SU-DHL-6 (cell line): ENCODE results near the gene LIN28B.

Experiments used
- H2AFZ ChIP-seq: fragments of 200-600 bp; sonication (generic); 2 replicates; pipeline ENCODE4 v1.6.1; 2014; ENCODE audit warnings: low read depth, mild to moderate bottlenecking, moderate library complexity, mixed read lengths, antibody characterized with exemption, low read length; ENCODE audit not compliant: severe bottlenecking
- H3F3A ChIP-seq: fragments of 200-600 bp; shearing (Covaris generic); 2 replicates; pipeline ENCODE4 v1.6.0; 2016; ENCODE audit warnings: antibody characterized with exemption, mild to moderate bottlenecking; ENCODE audit not compliant: insufficient read depth
- H3K27ac ChIP-seq: fragments of 200-600 bp; sonication (generic); 2 replicates; pipeline ENCODE4 v1.5.1; 2016; ENCODE audit warnings: low read depth, mild to moderate bottlenecking, low read length, moderate library complexity, mixed read lengths
- H3K27me3 ChIP-seq: fragments of 200-600 bp; sonication (generic), shearing (Covaris generic); 2 replicates; pipeline ENCODE4 v1.6.0; 2014; ENCODE audit warnings: mild to moderate bottlenecking, low read length
- H3K36me3 ChIP-seq: fragments of 200-600 bp; sonication (generic); 2 replicates; pipeline ENCODE4 v1.6.1; 2014; ENCODE audit warnings: mild to moderate bottlenecking, low read length, mixed read lengths
- H3K4me2 ChIP-seq: fragments of 300-600, 200-600 bp; shearing (Covaris generic), sonication (generic); 2 replicates; pipeline ENCODE4 v1.6.0; 2014; ENCODE audit warnings: low read length, low read depth, mild to moderate bottlenecking; ENCODE audit not compliant: poor library complexity, severe bottlenecking
- H3K4me3 ChIP-seq: fragments of 200-600 bp; sonication (generic); 2 replicates; pipeline ENCODE4 v1.5.1; 2014; ENCODE audit warnings: antibody characterized with exemption, low read length, mild to moderate bottlenecking, mixed read lengths; ENCODE audit not compliant: insufficient read depth, poor library complexity, severe bottlenecking
- H3K79me2 ChIP-seq: fragments of 200-600 bp; sonication (generic); 2 replicates; pipeline ENCODE4 v1.6.1; 2014; ENCODE audit warnings: mild to moderate bottlenecking, low read length, moderate library complexity; ENCODE audit not compliant: insufficient read depth
- H3K9ac ChIP-seq: fragments of 200-600 bp; sonication (generic); 2 replicates; pipeline ENCODE4 v1.7.0; 2014; ENCODE audit warnings: mild to moderate bottlenecking, low read length
- H3K9me2 ChIP-seq: fragments of 200-600 bp; sonication (generic); replicated peaks from 2 replicates; pipeline ENCODE4 v1.6.1; 2014; ENCODE audit warnings: low read length; ENCODE audit not compliant: insufficient read depth
- H3K9me3 ChIP-seq: fragments of 200-600 bp; sonication (generic); 2 replicates; pipeline ENCODE4 v1.6.1; 2014; ENCODE audit warnings: low read length, mixed read lengths; ENCODE audit not compliant: insufficient read depth
- H4K20me1 ChIP-seq: fragments of 200-600 bp; sonication (generic); 2 replicates; pipeline ENCODE4 v1.6.1; 2014; ENCODE audit warnings: low read depth, mild to moderate bottlenecking, antibody characterized with exemption, low read length, moderate library complexity, mixed read lengths
- EZH2phosphoT487 ChIP-seq: fragments of 200-600 bp; sonication (generic), shearing (Covaris generic); conservative IDR thresholded peaks from 2 replicates; pipeline ENCODE4 v1.6.1; 2018; ENCODE audit warnings: mild to moderate bottlenecking, antibody characterized with exemption, low read length, moderate library complexity, mixed read lengths
- TF ChIP-seq, protein P1 (sequence below): fragments of 200-600 bp; sonication (generic); IDR thresholded peaks from one replicate; pipeline ENCODE4 v1.5.1; 2017; ENCODE audit warnings: antibody characterized with exemption, mild to moderate bottlenecking, low read length, moderate library complexity; ENCODE audit not compliant: insufficient read depth, poor library complexity, severe bottlenecking

The LIN28B gene

DNA sequence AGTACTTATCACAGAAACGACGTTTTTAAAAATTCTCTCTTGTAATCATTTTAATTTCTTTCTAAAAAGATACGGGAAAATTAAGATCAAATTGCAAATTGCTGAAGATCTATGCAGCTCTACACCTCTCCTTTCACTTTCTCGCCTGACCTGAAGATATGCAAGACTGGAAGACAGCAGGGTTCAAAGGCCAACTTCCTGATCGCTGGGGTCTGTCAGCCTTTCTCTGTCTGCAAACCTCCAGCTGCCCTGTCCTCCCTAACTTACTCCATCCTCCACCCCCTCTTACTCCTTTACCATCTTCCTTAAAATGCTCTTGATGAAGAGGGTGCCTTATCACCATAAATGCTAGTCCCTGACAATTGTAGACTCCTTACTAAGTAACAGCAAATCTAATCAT, 159.2 kb downstream of the LIN28B start:
- no peaks in the 10 kb centered on the region for H3K79me2 ChIP-seq
- no peak overlapping the region for H3K27ac ChIP-seq
- no peaks in the 10 kb centered on the region for H4K20me1 ChIP-seq

DNA sequence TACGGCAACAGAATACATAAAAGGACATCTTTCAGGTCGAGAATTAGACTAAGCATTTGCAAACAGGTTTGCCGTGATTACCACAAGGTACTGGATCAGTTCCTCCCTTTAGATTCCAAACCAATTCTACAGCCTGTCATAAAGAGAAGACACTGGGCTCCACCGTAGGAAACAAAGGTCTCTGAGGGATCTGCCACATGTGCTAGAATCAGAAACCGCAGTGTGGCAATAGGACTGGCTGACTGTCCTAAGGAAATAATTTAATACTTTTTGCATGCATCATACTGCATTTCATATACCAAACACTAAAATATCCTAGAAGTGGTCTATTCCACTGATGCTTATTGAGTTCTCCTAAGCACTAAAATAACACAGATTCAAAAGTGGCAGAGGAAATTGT, 163.7 kb downstream of the LIN28B start:
- no peaks in the 10 kb centered on the region for H3K79me2 ChIP-seq
- H3F3A ChIP-seq, result no peaks in the 10 kb centered on the region
- H3K4me3 ChIP-seq, result no peak overlapping the region
- H3K36me3 ChIP-seq, result no peaks in the 10 kb centered on the region
- TF ChIP-seq, protein P1, sequence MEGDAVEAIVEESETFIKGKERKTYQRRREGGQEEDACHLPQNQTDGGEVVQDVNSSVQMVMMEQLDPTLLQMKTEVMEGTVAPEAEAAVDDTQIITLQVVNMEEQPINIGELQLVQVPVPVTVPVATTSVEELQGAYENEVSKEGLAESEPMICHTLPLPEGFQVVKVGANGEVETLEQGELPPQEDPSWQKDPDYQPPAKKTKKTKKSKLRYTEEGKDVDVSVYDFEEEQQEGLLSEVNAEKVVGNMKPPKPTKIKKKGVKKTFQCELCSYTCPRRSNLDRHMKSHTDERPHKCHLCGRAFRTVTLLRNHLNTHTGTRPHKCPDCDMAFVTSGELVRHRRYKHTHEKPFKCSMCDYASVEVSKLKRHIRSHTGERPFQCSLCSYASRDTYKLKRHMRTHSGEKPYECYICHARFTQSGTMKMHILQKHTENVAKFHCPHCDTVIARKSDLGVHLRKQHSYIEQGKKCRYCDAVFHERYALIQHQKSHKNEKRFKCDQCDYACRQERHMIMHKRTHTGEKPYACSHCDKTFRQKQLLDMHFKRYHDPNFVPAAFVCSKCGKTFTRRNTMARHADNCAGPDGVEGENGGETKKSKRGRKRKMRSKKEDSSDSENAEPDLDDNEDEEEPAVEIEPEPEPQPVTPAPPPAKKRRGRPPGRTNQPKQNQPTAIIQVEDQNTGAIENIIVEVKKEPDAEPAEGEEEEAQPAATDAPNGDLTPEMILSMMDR, result no peak
- no peak for TF ChIP-seq EZH2phosphoT487
- no peak overlapping the region for H2AFZ ChIP-seq
- H3K27ac ChIP-seq, result no peak overlapping the region
- H3K27me3 ChIP-seq, result no peaks in the 10 kb centered on the region
- no peaks in the 10 kb centered on the region for H3K9me3 ChIP-seq
- no peak overlapping the region for H3K4me2 ChIP-seq
- no peaks in the 10 kb centered on the region for H3K9me2 ChIP-seq
- H4K20me1 ChIP-seq, result no peaks in the 10 kb centered on the region
- no peak overlapping the region for H3K9ac ChIP-seq

More for the DNA sequence above, 159.2 kb downstream of the LIN28B start:
- H3F3A ChIP-seq, result no peaks in the 10 kb centered on the region
- H3K4me3 ChIP-seq, result no peak overlapping the region
- no peaks in the 10 kb centered on the region for H3K36me3 ChIP-seq
- H3K4me2 ChIP-seq, result no peak overlapping the region
- no peaks in the 10 kb centered on the region for H3K9me3 ChIP-seq
- TF ChIP-seq, protein P1, result no peak
- TF ChIP-seq EZH2phosphoT487, result no peak
- H3K9ac ChIP-seq, result no peak overlapping the region
- no peaks in the 10 kb centered on the region for H3K9me2 ChIP-seq
- H2AFZ ChIP-seq, result no peak overlapping the region
- H3K27me3 ChIP-seq, result no peaks in the 10 kb centered on the region

DNA sequence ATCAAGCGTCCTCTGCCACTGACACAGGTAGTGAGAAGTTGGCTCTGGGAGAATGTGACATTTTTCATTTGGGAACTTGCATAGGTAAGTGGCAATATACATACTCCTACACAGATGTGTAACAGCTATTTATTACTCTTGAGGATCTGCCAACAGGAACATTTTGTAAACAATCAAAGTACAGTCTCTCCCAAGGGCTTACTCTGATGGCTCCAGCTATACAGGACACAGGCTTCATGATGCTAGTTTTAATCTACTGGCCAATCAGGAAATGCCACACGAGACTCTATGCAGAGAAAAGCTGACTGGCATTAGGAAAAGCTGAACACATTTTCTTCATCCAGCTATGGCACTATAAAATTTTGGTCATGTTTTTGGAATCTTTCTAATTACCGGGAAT, 165.1 kb downstream of the LIN28B start:
- Histone ChIP-seq H3K9me3 (no peaks in the 10 kb centered on the region), H3K79me2 (no peaks in the 10 kb centered on the region), H3K4me3 (no peak overlapping the region), H3K27me3 (no peaks in the 10 kb centered on the region), H3K36me3 (no peaks in the 10 kb centered on the region), H4K20me1 (no peaks in the 10 kb centered on the region), H3K9me2 (no peaks in the 10 kb centered on the region), H3K27ac (no peak overlapping the region), H3K4me2 (no peak overlapping the region), H3F3A (no peaks in the 10 kb centered on the region), H3K9ac (no peak overlapping the region), H2AFZ (no peak overlapping the region)
- TF ChIP-seq EZH2phosphoT487, result no peak
- TF ChIP-seq, protein P1, result no peak
